ENCODE measurements around the gene AKT1S1. TPM values are rescaled to one million over a fixed set of nuclear protein-coding genes. Genes with fewer than 3 reads are reported as not detected.

Gene AKT1S1
- 7.9 and 14.6 TPM in 2 replicates for total RNA-seq

GRCh38 chr19:49877020-49877878 lies at the start of gene AKT1S1, which contains the start of gene TBC1D17:
Gene AKT1S1, minus strand, starts transcription at chr19:49877355. Its CDS starts 4,060 bp downstream, at chr19:49873295.
Gene TBC1D17, plus strand, starts transcription at chr19:49877702. Its CDS starts 22 bp downstream, at chr19:49877724.

GRCh38 chr19:49896863-49897621 lies 19.9 kb upstream of the AKT1S1 start, which contains the start of gene IL4I1:
Gene IL4I1, minus strand, starts transcription at chr19:49896887. Its CDS starts 727 bp downstream, at chr19:49896160.

GRCh38 chr19:49866933-49867782 lies 10.0 kb downstream of the AKT1S1 start, which contains the start of gene PNKP:
Gene PNKP, minus strand, starts transcription at chr19:49867576. Its CDS starts 372 bp downstream, at chr19:49867204.

GRCh38 chr19:49850487-49851342 lies 26.4 kb downstream of the AKT1S1 start, which contains the start of gene PTOV1:
Gene PTOV1, plus strand, starts transcription at chr19:49851159.

Other genes with a start within 250 kb of the AKT1S1 start
- 60.8 and 71.9 TPM in 2 replicates for gene RRAS, start 237.2 kb downstream of the AKT1S1 start, total RNA-seq
- 10.1 and 21.5 TPM in 2 replicates for gene SCAF1, start 235.1 kb downstream of the AKT1S1 start, total RNA-seq
- gene IRF3, start 211.5 kb downstream of the AKT1S1 start, total RNA-seq, result 48.8 and 80.3 TPM in 2 replicates
- gene BCL2L12, start 211.4 kb downstream of the AKT1S1 start, total RNA-seq, result 2.8 and 12.8 TPM in 2 replicates
- 274 and 493 TPM in 2 replicates for gene PRMT1, start 200.1 kb downstream of the AKT1S1 start, total RNA-seq
- 0.56 and 0.77 TPM in 2 replicates for gene ADM5, start 187.8 kb downstream of the AKT1S1 start, total RNA-seq
- 13.0 and 15.5 TPM in 2 replicates for gene CPT1C, start 186.2 kb downstream of the AKT1S1 start, total RNA-seq
- gene TSKS, start 114.0 kb downstream of the AKT1S1 start, total RNA-seq, result 0.28 and 0.38 TPM in 2 replicates
- gene AP2A1, start 110.4 kb downstream of the AKT1S1 start, total RNA-seq, result 67.4 and 102 TPM in 2 replicates
- gene FUZ, start 64.1 kb downstream of the AKT1S1 start, total RNA-seq, result 23.7 and 26.8 TPM in 2 replicates
- gene MED25, start 59.1 kb downstream of the AKT1S1 start, total RNA-seq, result 14.0 and 14.1 TPM in 2 replicates
- gene PTOV1, start 26.2 kb downstream of the AKT1S1 start, total RNA-seq, result 35.1 and 42.6 TPM in 2 replicates
- 29.0 and 44.3 TPM in 2 replicates for gene PNKP, start 9.8 kb downstream of the AKT1S1 start, total RNA-seq
- gene TBC1D17, start 347 bp upstream of the AKT1S1 start, total RNA-seq, result 6.3 and 7.9 TPM in 2 replicates
- gene IL4I1, start 19.5 kb upstream of the AKT1S1 start, total RNA-seq, result under 0.01 and 0.38 TPM in 2 replicates
- gene ATF5, start 51.9 kb upstream of the AKT1S1 start, total RNA-seq, result 3.1 and 3.3 TPM in 2 replicates
- 15.5 and 33.7 TPM in 2 replicates for gene NUP62, start 52.1 kb upstream of the AKT1S1 start, total RNA-seq
- gene SIGLEC11, start 83.8 kb upstream of the AKT1S1 start, total RNA-seq, result not detected in 2 replicates
- 22.6 and 24.9 TPM in 2 replicates for gene VRK3, start 148.0 kb upstream of the AKT1S1 start, total RNA-seq
- gene ZNF473, start 148.7 kb upstream of the AKT1S1 start, total RNA-seq, result 6.2 and 7.5 TPM in 2 replicates